Measurements from ENCODE around the gene MORN4.

GRCh38 chr10:97679594-97679993 lies 46.3 kb upstream of the MORN4 start:
- no peak for TF ChIP-seq CTCF (conservative IDR thresholded peaks at IDR 0.05)
- TF ChIP-seq ZFX (IDR thresholded peaks at IDR 0.05): no peak

Data from C4-2B (cell line).